ENCODE data around the gene CCDC178.

DNA sequence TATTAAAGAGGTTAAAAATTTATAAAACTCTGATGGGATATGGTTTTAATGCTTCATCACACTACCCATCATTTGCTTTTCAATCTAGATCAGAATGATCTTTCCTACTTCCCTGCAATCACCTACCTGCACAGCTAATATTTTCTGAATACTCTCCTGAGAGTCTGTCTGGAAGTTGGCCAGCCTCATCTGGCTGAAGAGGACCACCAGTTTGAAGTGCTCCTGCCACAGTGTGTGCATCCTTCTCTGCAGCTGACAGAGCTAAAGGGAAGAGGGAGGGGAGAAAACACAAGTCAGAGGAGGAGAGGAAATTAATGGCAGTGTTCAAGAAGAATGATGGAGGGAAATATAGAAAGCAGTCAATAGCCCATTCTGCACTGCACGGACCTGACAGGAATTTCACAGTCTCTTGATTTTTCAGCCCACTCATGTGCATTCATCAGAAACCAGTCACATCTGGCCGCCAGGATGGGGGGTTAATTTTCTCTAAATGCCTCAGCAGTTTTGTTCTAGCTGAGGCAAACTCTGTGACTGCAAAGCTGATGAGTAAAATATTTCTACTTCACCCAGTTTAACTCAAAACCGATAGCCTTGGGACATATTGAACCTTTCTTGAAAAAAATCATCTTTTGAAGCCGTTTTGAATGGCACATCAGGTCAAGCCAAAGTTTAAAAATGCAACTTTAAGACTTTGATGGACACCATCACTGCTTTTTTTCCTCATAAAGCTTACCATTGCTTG is 465.9 kb downstream of the CCDC178 start:
- TF ChIP-seq POLR2AphosphoS5 (IDR thresholded peaks at IDR 0.05) (no peak), SMC3 (conservative IDR thresholded peaks at IDR 0.05; ENCODE audit: poor library complexity) (no peak), RAD21 (conservative IDR thresholded peaks at IDR 0.05) (no peak), EZH2 (IDR thresholded peaks at IDR 0.05; ENCODE audit: borderline replicate concordance, insufficient read depth, low read length, poor library complexity, severe bottlenecking) (no peak)
- TF ChIP-seq, protein P1, sequence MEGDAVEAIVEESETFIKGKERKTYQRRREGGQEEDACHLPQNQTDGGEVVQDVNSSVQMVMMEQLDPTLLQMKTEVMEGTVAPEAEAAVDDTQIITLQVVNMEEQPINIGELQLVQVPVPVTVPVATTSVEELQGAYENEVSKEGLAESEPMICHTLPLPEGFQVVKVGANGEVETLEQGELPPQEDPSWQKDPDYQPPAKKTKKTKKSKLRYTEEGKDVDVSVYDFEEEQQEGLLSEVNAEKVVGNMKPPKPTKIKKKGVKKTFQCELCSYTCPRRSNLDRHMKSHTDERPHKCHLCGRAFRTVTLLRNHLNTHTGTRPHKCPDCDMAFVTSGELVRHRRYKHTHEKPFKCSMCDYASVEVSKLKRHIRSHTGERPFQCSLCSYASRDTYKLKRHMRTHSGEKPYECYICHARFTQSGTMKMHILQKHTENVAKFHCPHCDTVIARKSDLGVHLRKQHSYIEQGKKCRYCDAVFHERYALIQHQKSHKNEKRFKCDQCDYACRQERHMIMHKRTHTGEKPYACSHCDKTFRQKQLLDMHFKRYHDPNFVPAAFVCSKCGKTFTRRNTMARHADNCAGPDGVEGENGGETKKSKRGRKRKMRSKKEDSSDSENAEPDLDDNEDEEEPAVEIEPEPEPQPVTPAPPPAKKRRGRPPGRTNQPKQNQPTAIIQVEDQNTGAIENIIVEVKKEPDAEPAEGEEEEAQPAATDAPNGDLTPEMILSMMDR (IDR thresholded peaks at IDR 0.05; ENCODE audit: poor library complexity, severe bottlenecking), result no peak
